ENCODE measurements around the gene METTL25B.
"Not testable (repeated sequence)": the region's sequence is repeated elsewhere in the genome, so short reads cannot be mapped to it uniquely, and the experiment has no call there.

Gene METTL25B

GRCh38 chr1:156750191-156750672, 22.0 kb downstream of the METTL25B start:
- no peak for DNase-seq

- peak; percentile 61 for DNase-seq
These were observed 22.6 kb downstream of the METTL25B start for GRCh38 chr1:156750711-156751450.

- no peak for DNase-seq
These were observed 23.1 kb downstream of the METTL25B start, which contains the start of gene HDGF for GRCh38 chr1:156751451-156751756. Gene HDGF (minus strand): TSS chr1:156751675. CDS start chr1:156751429, 246 bp downstream.

GRCh38 chr1:156751757-156752481, 23.6 kb downstream of the METTL25B start:
- DNase-seq, result peak; percentile 99

GRCh38 chr1:156752843-156753482, 24.7 kb downstream of the METTL25B start:
- DNase-seq, result no peak

- no peak for DNase-seq
These were observed 25.9 kb downstream of the METTL25B start for GRCh38 chr1:156754219-156754618.

- no peak for DNase-seq
These were observed 27.3 kb downstream of the METTL25B start for GRCh38 chr1:156755527-156755950.

GRCh38 chr1:156756355-156756754, 28.1 kb downstream of the METTL25B start:
- DNase-seq, result no peak

GRCh38 chr1:156757572-156758253, 29.4 kb downstream of the METTL25B start:
- not testable (repeated sequence) for DNase-seq

GRCh38 chr1:156760092-156760795, 32.0 kb downstream of the METTL25B start:
- no peak for DNase-seq

- no peak for DNase-seq
These were observed 32.5 kb downstream of the METTL25B start for GRCh38 chr1:156760796-156761104.

GRCh38 chr1:156765136-156765535, 36.9 kb downstream of the METTL25B start:
- not testable (repeated sequence) for DNase-seq

GRCh38 chr1:156765666-156766065, 37.4 kb downstream of the METTL25B start:
- no peak for DNase-seq

GRCh38 chr1:156766298-156767100, 38.2 kb downstream of the METTL25B start:
- DNase-seq, result no peak

GRCh38 chr1:156767101-156767878, 39.0 kb downstream of the METTL25B start, which contains the start of gene PRCC:
Gene PRCC (plus strand): TSS chr1:156767535. CDS start chr1:156767772, 237 bp downstream.
- DNase-seq, result peak; percentile 100

GRCh38 chr1:156767879-156768604, 39.8 kb downstream of the METTL25B start:
- DNase-seq, result no peak

GRCh38 chr1:156768610-156769295, 40.5 kb downstream of the METTL25B start:
- DNase-seq, result no peak

GRCh38 chr1:156772222-156772621, 44.0 kb downstream of the METTL25B start:
- DNase-seq, result no peak
